ENCODE measurements around the gene GDAP1L1. TPM values are rescaled to one million over a fixed set of nuclear protein-coding genes. Genes with fewer than 3 reads are reported as not detected.
"Not testable (repeated sequence)": the region's sequence is repeated elsewhere in the genome, so short reads cannot be mapped to it uniquely, and the experiment has no call there.

Gene GDAP1L1
- total RNA-seq, 1 donor from 2014 or later, result not detected

DNA sequence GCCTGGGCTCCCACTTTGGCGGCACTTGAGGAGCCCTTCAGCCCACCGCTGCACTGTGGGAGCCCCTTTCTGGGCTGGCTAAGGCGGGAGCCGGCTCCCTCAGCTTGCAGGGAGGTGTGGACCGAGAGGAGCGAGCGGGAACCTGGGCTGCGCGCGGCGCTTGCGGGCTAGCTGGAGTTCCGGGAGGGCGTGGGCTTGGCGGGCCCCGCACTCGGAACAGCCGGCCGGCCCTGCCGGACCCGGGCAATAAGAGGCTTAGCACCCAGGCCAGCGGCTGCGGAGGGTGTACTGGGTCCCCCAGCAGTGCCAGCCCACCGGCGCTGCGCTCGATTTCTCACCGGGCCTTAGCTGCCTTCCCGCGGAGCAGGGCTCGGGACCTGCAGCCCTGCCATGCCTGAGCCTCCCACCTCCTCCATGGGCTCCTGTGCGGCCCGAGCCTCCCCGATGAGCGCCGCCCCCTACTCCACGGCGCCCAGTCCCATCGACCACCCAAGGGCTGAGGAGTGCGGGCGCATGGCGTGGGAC is 52.0 kb downstream of the GDAP1L1 start:
- DNase-seq (ENCODE audit: low spot score); ATAC-seq: not testable (repeated sequence)

DNA sequence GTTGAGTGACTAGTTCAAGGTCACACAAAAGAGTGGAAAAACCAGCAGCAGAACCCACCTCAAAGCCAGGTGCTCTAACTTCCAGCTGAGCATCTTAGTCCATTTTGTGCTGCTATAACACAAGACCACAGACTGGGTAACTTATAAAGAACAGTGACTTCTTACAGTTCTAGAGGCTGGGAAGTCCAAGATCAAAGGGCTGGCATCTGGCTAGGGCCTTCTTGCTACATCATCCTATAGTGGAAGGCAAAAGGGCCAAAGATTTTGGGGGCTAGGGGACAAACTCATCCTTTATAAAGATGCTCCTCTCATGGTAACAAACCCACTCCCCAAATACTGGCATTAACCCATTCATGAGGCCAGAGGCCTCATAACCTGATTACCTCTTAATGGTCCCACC is 54.2 kb downstream of the GDAP1L1 start:
- ATAC-seq, result no peak
- DNase-seq (ENCODE audit: low spot score), result no peak

DNA sequence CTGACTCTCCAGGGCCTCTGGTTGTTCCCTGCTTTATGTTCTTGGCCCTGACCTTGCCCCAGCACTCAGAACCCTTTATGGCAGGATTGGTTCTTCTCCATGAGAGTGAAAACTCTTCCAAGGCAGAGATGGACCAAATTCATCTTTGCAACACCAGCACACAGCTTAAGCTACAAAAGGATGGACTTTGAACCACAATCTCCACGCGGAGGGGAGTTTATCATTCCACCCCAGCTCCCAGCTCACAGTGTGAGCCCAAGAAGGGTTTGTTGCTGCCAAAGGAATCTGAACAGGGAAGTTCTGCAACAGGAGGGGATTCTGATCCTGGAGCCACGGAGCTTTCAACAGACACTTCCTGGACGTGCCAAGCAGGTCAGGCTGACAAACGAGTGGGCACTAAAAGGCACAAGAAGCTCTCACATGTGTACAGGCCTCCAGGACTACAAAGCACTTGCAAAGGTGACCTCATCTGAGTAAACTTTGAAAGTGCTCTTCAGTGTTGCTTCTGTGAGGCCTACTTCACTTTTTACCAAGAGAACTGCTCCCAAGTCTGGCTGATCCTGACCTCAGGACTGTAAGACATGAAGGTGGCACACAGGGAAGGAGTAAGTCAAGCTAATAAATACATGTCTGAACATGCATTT is 55.0 kb downstream of the GDAP1L1 start:
- no peak for DNase-seq (ENCODE audit: low spot score)

DNA sequence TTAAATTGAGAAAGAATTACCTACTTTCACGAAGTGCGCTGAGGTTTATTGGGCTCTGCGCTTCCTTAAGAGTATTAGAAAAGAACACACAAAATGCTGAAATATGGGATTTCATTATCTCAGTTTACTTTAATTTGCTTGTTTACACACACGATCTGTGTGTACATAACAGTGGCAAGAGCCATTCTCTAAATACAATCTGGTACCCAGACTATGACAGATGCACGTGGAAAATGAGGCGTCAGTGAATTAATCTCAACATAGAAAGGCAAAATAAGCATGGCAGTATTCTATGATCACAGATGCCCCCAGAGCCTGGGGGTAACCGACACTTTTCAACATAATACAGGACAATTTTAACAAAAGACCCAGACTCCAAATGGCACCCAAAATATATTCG is 55.6 kb downstream of the GDAP1L1 start:
- DNase-seq (ENCODE audit: low spot score) (no peak), ATAC-seq (no peak)

More for the DNA sequence above, 55.0 kb downstream of the GDAP1L1 start:
- peak; percentile 70 for ATAC-seq

DNA sequence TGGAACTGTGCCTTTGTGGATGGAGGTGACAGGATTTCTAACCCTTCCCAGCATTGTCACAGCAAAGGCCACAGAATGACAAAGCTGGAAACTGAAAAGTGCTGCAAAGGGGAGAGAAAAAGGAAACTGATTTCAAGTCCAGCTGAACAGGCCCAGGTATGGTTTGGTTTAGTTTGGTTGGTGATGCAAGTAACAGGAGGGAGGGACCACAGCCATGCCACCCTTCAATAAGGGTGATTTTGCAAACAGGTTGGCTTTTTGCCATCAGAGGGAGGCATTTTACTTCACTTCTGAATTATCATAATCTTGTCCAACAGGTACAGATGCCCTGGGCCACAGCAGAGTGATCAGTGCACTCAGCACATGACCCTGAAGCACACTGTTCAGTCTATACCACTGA is 57.3 kb downstream of the GDAP1L1 start:
- DNase-seq (ENCODE audit: low spot score), result no peak
- peak; percentile 63 for ATAC-seq

DNA sequence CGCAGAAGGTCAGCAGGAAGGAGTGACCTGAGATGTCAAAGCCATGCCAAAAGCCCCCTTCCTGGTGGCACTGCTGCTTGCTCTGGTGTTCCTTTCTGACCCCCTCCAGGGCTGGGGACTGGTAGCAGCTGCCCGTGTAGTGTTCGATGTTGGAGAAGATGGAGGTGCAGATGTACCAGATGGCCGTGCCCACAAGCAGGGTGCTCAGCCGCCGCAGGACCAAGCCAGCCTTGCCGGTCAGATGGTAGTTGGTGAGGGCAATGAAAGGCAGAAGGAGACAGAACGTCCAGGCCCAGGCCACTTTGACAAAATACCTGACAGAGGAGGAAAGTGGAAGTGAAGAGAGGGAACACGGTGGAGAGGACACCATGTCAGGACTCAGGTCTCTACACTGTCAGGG is 59.8 kb downstream of the GDAP1L1 start:
- no peak for DNase-seq (ENCODE audit: low spot score)

DNA sequence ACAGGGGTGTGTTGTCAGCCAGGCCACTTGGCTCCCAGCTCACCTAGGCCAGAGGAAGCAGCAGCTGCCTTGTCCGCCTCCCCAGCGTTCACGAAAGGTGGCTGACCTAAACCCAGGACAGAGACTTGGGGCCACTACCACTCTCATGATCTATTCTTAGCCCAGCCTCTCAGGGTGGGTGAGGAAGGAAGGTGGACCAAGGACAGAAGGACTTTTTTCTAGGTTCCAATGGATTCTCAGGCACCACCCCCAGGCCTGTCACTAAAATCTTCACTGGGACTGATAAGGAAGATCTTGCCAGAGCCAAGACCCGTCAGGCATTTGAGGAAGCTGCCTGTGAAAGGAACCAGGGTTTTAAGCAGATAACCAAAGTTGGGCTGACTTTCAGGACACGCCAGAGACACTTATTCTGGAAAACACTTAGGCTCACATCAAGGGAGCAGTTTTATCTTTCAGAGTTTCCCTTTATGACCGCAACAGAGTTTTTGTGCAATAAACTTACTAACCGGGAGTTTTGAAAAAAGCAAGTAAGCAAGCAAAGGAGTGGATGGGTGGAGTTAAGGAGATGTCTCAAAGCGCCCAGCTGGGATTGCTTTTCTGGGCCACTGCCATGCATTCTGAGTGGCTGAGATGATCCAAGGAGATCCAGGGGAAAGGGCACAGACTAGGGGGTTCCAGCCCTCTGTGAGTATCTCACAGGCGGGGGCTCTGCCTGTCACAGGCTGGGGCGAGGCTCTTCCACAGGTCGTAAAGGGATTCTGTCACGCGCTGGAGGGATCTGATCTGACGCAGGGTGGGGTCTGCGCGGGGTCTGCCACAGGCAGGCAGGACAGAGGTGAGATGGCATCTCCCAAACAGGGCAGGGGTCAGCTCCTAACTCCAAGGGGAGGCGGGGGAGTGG is 62.9 kb downstream of the GDAP1L1 start:
- ATAC-seq, result peak; percentile 16
- no peak for DNase-seq (ENCODE audit: low spot score)

More for the DNA sequence above, 59.8 kb downstream of the GDAP1L1 start:
- no peak for ATAC-seq

DNA sequence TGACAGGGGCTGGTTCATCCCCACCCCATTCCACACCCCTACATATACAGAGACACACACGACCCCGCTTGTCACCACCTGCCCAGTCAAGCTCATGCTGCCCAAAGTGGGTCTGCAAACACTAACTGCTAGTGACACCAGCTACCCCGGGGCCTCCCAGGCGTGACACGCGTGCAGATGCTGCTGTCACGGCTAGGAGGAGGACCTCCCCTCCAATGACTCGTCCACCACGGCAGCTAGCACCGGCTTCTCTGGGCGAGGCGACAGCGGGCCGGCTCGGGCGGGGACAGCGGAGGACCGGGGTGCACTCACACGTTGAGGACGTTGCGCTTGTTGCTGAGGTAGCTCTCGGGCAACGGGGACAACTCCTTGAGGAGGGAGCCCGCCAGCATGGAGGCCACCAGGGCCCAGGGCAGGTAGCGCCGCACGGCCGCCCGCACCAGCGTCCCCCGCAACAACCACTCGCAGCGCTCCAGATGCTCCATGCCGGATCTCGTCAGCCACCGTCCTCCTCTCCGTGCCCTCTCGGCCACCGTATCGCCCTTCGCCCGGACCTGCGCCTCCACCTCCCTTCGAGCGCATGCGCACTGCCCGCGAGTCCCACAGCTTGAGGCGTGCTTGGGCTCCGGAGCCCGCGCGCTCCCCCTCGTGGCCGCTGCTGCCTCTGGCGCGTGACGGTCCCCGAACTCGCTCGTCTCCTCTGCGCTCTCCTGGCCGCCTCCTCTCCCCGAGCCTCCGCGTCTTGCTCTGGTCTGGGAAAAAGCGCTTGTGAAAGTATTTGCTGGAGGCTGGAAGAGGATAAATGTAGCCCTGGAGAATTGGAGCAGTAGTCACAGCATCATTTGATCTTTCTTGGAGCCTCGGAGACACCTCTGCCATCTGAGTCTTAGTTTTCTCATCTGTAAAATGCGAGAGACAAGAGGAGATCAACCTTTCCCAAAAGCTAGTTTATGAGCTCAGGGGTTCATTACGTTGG is 63.8 kb downstream of the GDAP1L1 start, which contains the start of gene FITM2:
TSS of gene FITM2 (minus strand) at position 539 of the 976 bp plus-strand sequence. CDS start at position 485, 54 bp downstream.
- ATAC-seq, result peak; percentile 98
- peak; percentile 99 for DNase-seq (ENCODE audit: low spot score)

DNA sequence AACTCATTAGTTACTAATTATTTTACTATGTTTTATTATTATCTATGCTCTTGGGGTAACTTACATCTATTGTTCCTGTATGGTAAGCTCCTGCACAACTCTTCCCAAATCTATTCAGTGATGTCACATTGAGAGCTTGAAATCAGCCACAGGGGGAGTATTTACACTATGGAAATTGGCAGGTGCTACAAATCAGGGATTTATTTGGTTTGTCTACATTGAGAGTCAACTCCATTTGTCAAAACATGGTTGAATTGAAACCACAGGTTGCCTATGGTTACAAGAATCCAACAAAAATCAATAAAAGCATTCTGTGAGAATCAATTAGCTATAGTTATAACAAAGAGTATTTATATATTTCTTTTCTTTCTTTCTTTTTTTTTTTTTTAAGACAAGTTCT is 67.8 kb downstream of the GDAP1L1 start:
- DNase-seq (ENCODE audit: low spot score), result no peak
- ATAC-seq, result no peak

DNA sequence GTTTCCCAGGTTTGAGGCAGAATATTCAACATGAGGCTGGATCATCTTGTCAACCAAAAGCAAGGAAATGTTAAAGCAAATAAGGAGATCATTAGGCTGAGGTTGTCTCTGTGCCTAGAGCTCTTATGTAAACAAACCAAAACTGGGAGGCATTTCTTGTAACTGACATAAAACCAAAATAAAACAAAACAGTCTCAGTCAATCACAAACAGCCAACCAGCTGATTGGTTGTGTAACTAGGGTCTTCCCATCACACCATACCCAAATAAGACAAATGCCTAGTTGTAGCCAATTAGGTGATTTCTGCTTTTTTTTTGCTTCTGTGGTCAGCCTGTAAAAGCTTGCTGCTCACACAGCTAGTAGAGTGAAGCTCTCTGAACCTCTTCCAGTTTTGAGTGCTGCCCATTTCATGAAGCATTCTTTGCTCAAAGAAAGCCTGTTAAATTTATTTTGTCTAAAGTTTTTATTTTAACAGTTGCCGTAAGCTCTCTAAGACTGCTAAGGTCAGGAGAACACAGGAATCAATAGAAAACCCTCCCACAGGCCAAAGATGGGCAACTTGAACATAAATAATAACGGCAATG is 72.8 kb downstream of the GDAP1L1 start:
- ATAC-seq, result no peak
- DNase-seq (ENCODE audit: low spot score), result no peak

DNA sequence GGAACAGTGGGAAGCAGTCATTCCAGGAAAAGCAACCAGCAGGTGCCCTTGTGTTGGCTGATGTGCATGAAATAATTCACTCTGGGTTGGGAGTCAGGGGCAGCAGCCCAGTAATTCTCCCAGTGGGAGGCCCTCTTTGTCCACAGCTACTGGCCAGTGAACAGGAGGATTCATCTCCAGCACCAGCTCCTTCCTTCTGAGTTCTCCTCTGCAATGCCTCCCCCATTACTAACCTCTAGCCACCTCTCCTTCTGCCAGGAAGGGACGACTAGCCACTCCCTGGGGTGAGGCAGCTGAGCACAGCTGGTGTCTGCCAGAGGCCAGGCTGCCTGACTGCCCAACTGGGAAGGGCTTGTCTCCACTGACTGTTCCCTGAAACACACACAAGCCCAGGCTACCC is 77.2 kb downstream of the GDAP1L1 start:
- ATAC-seq (no peak), DNase-seq (ENCODE audit: low spot score) (no peak)

DNA sequence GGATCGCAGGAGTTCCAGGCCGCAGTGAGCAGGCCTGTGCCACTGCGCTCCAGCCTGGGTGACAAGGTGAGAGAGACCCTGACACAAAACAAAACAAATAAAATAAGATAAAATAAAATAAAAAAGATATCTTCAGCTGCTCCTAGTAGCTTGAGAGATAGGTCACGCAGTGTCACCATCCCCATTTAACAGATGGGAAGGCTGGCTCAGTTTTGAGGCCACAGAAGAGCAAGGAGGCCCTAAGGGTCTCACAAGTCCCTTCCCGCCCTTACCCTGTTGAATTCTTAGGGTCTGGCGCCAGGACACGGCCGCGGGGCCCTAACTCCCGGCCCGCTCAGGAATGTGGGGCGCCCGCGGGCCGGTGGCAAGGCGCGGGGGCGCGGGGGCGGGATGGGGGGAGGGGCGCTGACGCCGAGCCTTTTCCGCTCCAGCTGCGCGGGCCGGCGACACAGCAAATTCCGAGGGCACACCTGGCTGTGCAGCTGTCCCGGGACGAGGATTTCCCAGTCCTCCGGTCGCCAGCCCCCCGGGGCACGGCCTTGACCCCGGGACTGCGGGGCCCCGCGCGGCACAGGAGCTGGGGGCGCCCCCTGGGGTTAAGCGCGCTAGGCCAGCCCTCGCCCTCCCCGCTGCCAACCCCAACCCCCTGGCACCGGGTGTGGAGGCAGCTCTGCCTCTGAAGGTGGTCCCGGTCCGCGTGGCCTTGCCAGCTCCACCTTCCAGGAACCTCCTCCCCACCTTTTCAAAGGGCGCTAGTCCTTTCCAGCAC is 79.5 kb downstream of the GDAP1L1 start:
- no peak for DNase-seq (ENCODE audit: low spot score)
- no peak for ATAC-seq

DNA sequence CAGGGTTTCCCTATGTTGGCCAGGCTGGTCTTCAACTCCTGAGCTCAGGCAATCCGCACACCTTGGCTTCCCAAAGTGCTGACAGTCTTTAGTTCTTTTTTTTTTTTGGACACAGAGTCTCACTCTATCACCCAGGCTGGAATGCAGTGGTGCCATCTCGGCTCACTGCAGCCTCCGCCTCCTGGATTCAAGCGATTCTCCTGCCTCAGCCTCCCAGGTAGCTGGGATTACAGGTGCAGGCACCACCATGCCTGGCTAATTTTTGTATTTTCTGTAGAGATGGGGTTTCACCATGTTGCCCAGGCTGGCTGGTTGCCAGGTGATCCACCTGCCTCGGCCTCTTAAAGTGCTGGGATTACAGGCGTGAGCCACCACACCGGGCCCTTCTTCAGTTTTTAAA is 80.6 kb downstream of the GDAP1L1 start:
- not testable (repeated sequence) for DNase-seq (ENCODE audit: low spot score); ATAC-seq

DNA sequence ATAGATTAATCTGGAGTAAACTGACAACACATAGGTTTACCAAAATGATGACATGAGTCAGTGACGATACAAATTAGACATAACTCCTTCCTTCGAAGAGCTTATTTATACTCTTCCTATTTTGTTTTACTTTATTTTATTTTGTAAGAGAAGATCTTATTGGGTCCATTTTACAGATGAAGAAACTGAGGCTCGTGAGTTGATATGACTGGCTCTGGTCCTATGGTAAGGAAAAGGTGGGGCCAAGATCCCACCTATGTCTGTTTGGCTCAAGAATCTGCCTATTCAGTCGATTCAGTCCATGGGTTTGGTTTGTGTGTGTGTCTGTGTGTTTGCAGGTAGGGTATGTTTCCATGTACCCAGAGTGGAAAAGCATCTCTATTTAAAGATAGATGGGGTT is 81.3 kb downstream of the GDAP1L1 start:
- DNase-seq (ENCODE audit: low spot score) (no peak), ATAC-seq (no peak)

Other genes with a start within 250 kb of the GDAP1L1 start
- gene JPH2, start 60.1 kb upstream of the GDAP1L1 start, total RNA-seq, result 0.13 TPM
- gene OSER1, start 36.5 kb upstream of the GDAP1L1 start, total RNA-seq, result 11.8 TPM
- 4.9 TPM for gene FITM2, start 63.9 kb downstream of the GDAP1L1 start, total RNA-seq
- gene R3HDML, start 89.7 kb downstream of the GDAP1L1 start, total RNA-seq, result not detected
- 189 TPM for gene HNF4A, start 108.4 kb downstream of the GDAP1L1 start, total RNA-seq
- 95.0 TPM for gene TTPAL, start 228.6 kb downstream of the GDAP1L1 start, total RNA-seq

Measured in left lobe of liver (tissue), 2 donors.